Activated CD4-positive, alpha-beta T cell treated with anti-CD3 and anti-CD28 coated beads, Interleukin-10, Interleukin-2, amounts not matched to agents 100 ng/mL and 50 ng/mL, durations not matched to agents 16 hours and 8 hours (primary cell): Measurements from ENCODE around the gene FAM53A.

Experiments
- DNase-seq: peaks from one replicate; pipeline ENCODE4 v3.0.0-alpha.2; 2020

Gene FAM53A

GRCh38 chr4:1601852-1602654 is 82.1 kb downstream of the FAM53A start:
- no peak for DNase-seq

- DNase-seq = no peak
Measured at GRCh38 chr4:1601533-1601835, 82.6 kb downstream of the FAM53A start.

- DNase-seq = no peak
Measured at GRCh38 chr4:1600811-1601532, 83.1 kb downstream of the FAM53A start.

GRCh38 chr4:1600211-1600780 is 83.8 kb downstream of the FAM53A start:
- no peak for DNase-seq

- no peak for DNase-seq
Measured at GRCh38 chr4:1599491-1600210, 84.5 kb downstream of the FAM53A start.

- DNase-seq = no peak
Measured at GRCh38 chr4:1599026-1599481, 85.1 kb downstream of the FAM53A start.

GRCh38 chr4:1598206-1599025 is 85.7 kb downstream of the FAM53A start:
- DNase-seq = no peak

- no peak for DNase-seq
Measured at GRCh38 chr4:1597021-1597931, 86.8 kb downstream of the FAM53A start.

GRCh38 chr4:1596393-1596792 is 87.7 kb downstream of the FAM53A start:
- no peak for DNase-seq

- DNase-seq = no peak
Measured at GRCh38 chr4:1595789-1596325, 88.3 kb downstream of the FAM53A start.

- DNase-seq = no peak
Measured at GRCh38 chr4:1594871-1595788, 89.0 kb downstream of the FAM53A start.

- DNase-seq = no peak
Measured at GRCh38 chr4:1593881-1594345, 90.2 kb downstream of the FAM53A start.

GRCh38 chr4:1593458-1593857 is 90.7 kb downstream of the FAM53A start:
- no peak for DNase-seq

GRCh38 chr4:1592709-1593417 is 91.2 kb downstream of the FAM53A start:
- DNase-seq = no peak

GRCh38 chr4:1592068-1592708 is 91.9 kb downstream of the FAM53A start:
- DNase-seq = no peak

GRCh38 chr4:1591107-1591506 is 93.0 kb downstream of the FAM53A start:
- no peak for DNase-seq

- no peak for DNase-seq
Measured at GRCh38 chr4:1590244-1590643, 93.9 kb downstream of the FAM53A start.
